ENCODE data around the gene PBOV1.

- TF ChIP-seq CTCF (IDR thresholded peaks at IDR 0.05) = no peak
- TF ChIP-seq ZFX (IDR thresholded peaks at IDR 0.05; ENCODE audit: borderline replicate concordance) = no peak
These were observed 46.1 kb upstream of the PBOV1 start for GRCh38 chr6:138264372-138264880.
